Thymus (tissue), 11 donors: ENCODE measurements around the gene ETF1. TPM values are rescaled to one million over a fixed set of nuclear protein-coding genes. Genes with fewer than 3 reads are reported as not detected.

ENCODE experiments used
- DNase-seq, 9 donors: peaks; one replicate each; pipeline ENCODE4 v3.0.0-alpha.2; 2013; ENCODE audit warnings: low spot score in 9 of 9, low read depth in 6 of 9, missing footprints in 1 of 9
- H3K27ac ChIP-seq, 2 donors: one replicate each; pipeline ENCODE4 v1.5.1; 2013; ENCODE audit warnings: control low read depth in 1 of 2, low read depth in 1 of 2, low read length in 1 of 2, mild to moderate bottlenecking in 1 of 2, moderate library complexity in 1 of 2
- H3K27me3 ChIP-seq, 2 donors: one replicate each; pipeline ENCODE4 v1.5.1; 2013; ENCODE audit warnings: low read length in 1 of 2; ENCODE audit not compliant: control insufficient read depth in 2 of 2, insufficient read depth in 1 of 2
- H3K36me3 ChIP-seq, 2 donors: one replicate each; pipeline ENCODE4 v1.5.1; 2013; ENCODE audit warnings: low read length in 1 of 2, mild to moderate bottlenecking in 1 of 2, moderate library complexity in 1 of 2; ENCODE audit not compliant: control insufficient read depth in 2 of 2, insufficient read depth in 2 of 2
- H3K4me1 ChIP-seq, 2 donors: one replicate each; pipeline ENCODE4 v1.5.1; 2013; ENCODE audit warnings: low read length in 2 of 2; ENCODE audit not compliant: control insufficient read depth in 2 of 2, insufficient read depth in 2 of 2
- H3K4me3 ChIP-seq, 2 donors: one replicate each; pipeline ENCODE4 v1.5.1; 2013; ENCODE audit warnings: low read length in 2 of 2, control low read depth in 1 of 2, mild to moderate bottlenecking in 1 of 2
- H3K9me3 ChIP-seq, 2 donors: one replicate each; pipeline ENCODE4 v1.5.1; 2013; ENCODE audit warnings: low read length in 1 of 2, mild to moderate bottlenecking in 1 of 2; ENCODE audit not compliant: control insufficient read depth in 2 of 2, insufficient read depth in 1 of 2
- WGBS: extraction: QIAGEN DNeasy Blood & Tissue Kit; methylation state at CpG from one replicate; pipeline ENCODE4 v1.1.7; 2013; 5-methylcytosine and 5-hydroxymethylcytosine counted together
- polyA plus RNA-seq: library from polyadenylated mRNA; stranded (reverse); fragments of 200-250 nt; gene quantifications from one replicate; pipeline ENCODE4 v1.2.3, GENCODE V29; 2013
- total RNA-seq: library from RNA; stranded (reverse); fragments of 120-200 nt; gene quantifications from one replicate; pipeline ENCODE4 v1.2.4, GENCODE V29; 2013
- donor health status: healthy.

Gene ETF1
- total and polyA plus RNA-seq, 2 donors: 54.8 to 56.8 TPM

- DNase-seq: peak in 1 of 9 donors; percentile 20
Observed at GRCh38 chr5:138504799-138505198, 38.2 kb downstream of the ETF1 start.

GRCh38 chr5:138503487-138504270, 39.4 kb downstream of the ETF1 start:
- peaks cover 0 to 6% of the 10 kb centered on the region in 2 donors for H3K4me1 ChIP-seq
- peaks cover 18 to 21% of the 10 kb centered on the region in 2 donors for H3K36me3 ChIP-seq
- WGBS: 57% methylated on average over 6 of the region's 6 CpGs
- no peaks in the 10 kb centered on the region for H3K9me3 ChIP-seq
- DNase-seq: peak in 7 of 9 donors; percentile 33 to 74 (median 57)
- no peak overlapping the region for H3K4me3 ChIP-seq
- H3K27ac ChIP-seq: no peak overlapping the region
- no peaks in the 10 kb centered on the region for H3K27me3 ChIP-seq

More at GRCh38 chr5:138504799-138505198, 38.2 kb downstream of the ETF1 start:
- H3K4me1 ChIP-seq: peaks cover 0 to 6% of the 10 kb centered on the region in 2 donors
- no peaks in the 10 kb centered on the region for H3K27me3 ChIP-seq
- WGBS: 93% methylated on average over 4 of the region's 4 CpGs
- no peak overlapping the region for H3K4me3 ChIP-seq
- H3K27ac ChIP-seq: peak overlapping the region; percentile 42 to 46
- H3K36me3 ChIP-seq: peaks cover 23 to 29% of the 10 kb centered on the region in 2 donors
- no peaks in the 10 kb centered on the region for H3K9me3 ChIP-seq

- Histone ChIP-seq H3K9me3 (no peaks in the 10 kb centered on the region), H3K27me3 (no peaks in the 10 kb centered on the region), H3K27ac (no peak overlapping the region), H3K4me3 (no peak overlapping the region), H3K36me3 (peaks cover 8 to 10% of the 10 kb centered on the region in 2 donors), H3K4me1 (peaks cover 0 to 6% of the 10 kb centered on the region in 2 donors)
- 96% methylated on average over 11 of the region's 11 CpGs for WGBS
- DNase-seq: no peak
Observed at GRCh38 chr5:138502521-138502920, 40.5 kb downstream of the ETF1 start.

GRCh38 chr5:138502121-138502520, 40.9 kb downstream of the ETF1 start:
- DNase-seq: no peak
- peaks cover 0 to 6% of the 10 kb centered on the region in 2 donors for H3K4me1 ChIP-seq
- 94% methylated on average over 4 of the region's 4 CpGs for WGBS

GRCh38 chr5:138498376-138498775, 44.7 kb downstream of the ETF1 start:
- H3K9me3 ChIP-seq: no peaks in the 10 kb centered on the region
- peaks cover 0 to 6% of the 10 kb centered on the region in 2 donors for H3K4me1 ChIP-seq
- H3K4me3 ChIP-seq: no peak overlapping the region
- no peaks in the 10 kb centered on the region for H3K36me3 ChIP-seq
- 84% methylated on average over 4 of the region's 4 CpGs for WGBS
- H3K27ac ChIP-seq: no peak overlapping the region
- no peak for DNase-seq
- H3K27me3 ChIP-seq: no peaks in the 10 kb centered on the region

More at GRCh38 chr5:138502121-138502520, 40.9 kb downstream of the ETF1 start:
- no peak overlapping the region for H3K4me3 ChIP-seq
- no peaks in the 10 kb centered on the region for H3K27me3 ChIP-seq
- no peak overlapping the region for H3K27ac ChIP-seq
- H3K36me3 ChIP-seq: peaks cover 5 to 6% of the 10 kb centered on the region in 2 donors
- no peaks in the 10 kb centered on the region for H3K9me3 ChIP-seq

- Histone ChIP-seq H3K4me1 (peaks cover 12 to 27% of the 10 kb centered on the region in 2 donors), H3K36me3 (no peaks in the 10 kb centered on the region), H3K4me3 (no peak overlapping the region), H3K9me3 (peaks cover 0 to 3% of the 10 kb centered on the region in 2 donors), H3K27me3 (peaks cover 7 to 18% of the 10 kb centered on the region in 2 donors), H3K27ac (no peak overlapping the region)
- no peak for DNase-seq
- WGBS: 95% methylated on average over 7 of the region's 7 CpGs
Observed at GRCh38 chr5:138495351-138495750, 47.7 kb downstream of the ETF1 start.

- WGBS: 59% methylated on average over 10 of the region's 10 CpGs
- DNase-seq: peak in 1 of 9 donors; percentile 31
- Histone ChIP-seq H3K27ac (peak overlapping the region in 1 of 2 donors; percentile 60), H3K27me3 (peaks cover 13 to 40% of the 10 kb centered on the region in 2 donors), H3K36me3 (no peaks in the 10 kb centered on the region), H3K4me1 (peaks cover 12 to 27% of the 10 kb centered on the region in 2 donors), H3K9me3 (peaks cover 0 to 3% of the 10 kb centered on the region in 2 donors), H3K4me3 (peak overlapping the region; percentile 58 to 71)
Observed at GRCh38 chr5:138492560-138493045, 50.4 kb downstream of the ETF1 start.

- no peaks in the 10 kb centered on the region for H3K36me3 ChIP-seq
- H3K4me1 ChIP-seq: peaks cover 12 to 27% of the 10 kb centered on the region in 2 donors
- WGBS: 4% methylated on average over 93 of the region's 93 CpGs
- peak overlapping the region; percentile 58 to 71 for H3K4me3 ChIP-seq
- peaks cover 13 to 43% of the 10 kb centered on the region in 2 donors for H3K27me3 ChIP-seq
- H3K9me3 ChIP-seq: peaks cover 0 to 3% of the 10 kb centered on the region in 2 donors
- peak; percentile 44 to 93 (median 79) for DNase-seq
- peak overlapping the region in 1 of 2 donors; percentile 47 for H3K27ac ChIP-seq
Observed at GRCh38 chr5:138491669-138492559, 51.1 kb downstream of the ETF1 start.
